Calu3 (cell line): ENCODE measurements around the gene ZFYVE28. TPM values are rescaled to one million over a fixed set of nuclear protein-coding genes. Genes with fewer than 3 reads are reported as not detected.

Experiments used
- BruUV-seq: library from RNA; stranded (reverse); fragments of 400-500 nt; replicated peaks from 2 replicates; lab custom pipeline; 2021; lab: Mats Ljungman, UMichigan
- CTCF ChIA-PET: fragments of 300-600 bp; sonication (Branson Sonifier 250); formaldehyde crosslinking; loops from one replicate; lab custom pipeline; 2022; ENCODE audit warnings: antibody characterized with exemption; lab: Charles Lee
- DNase-seq: peaks from one replicate; pipeline ENCODE4 v3.0.0; 2022
- H3K27ac Mint-ChIP-seq: one replicate; pipeline ENCODE4 v1.8.0; 2022; ENCODE audit warnings: mixed read lengths; ENCODE audit not compliant: unreplicated experiment
- H3K27me3 Mint-ChIP-seq: one replicate; pipeline ENCODE4 v1.8.0; 2022; ENCODE audit warnings: mixed read lengths; ENCODE audit not compliant: unreplicated experiment
- H3K36me3 Mint-ChIP-seq: one replicate; pipeline ENCODE4 v1.8.0; 2022; ENCODE audit warnings: mild to moderate bottlenecking, moderate library complexity, mixed read lengths; ENCODE audit not compliant: insufficient read depth, unreplicated experiment
- H3K4me1 Mint-ChIP-seq: one replicate; pipeline ENCODE4 v1.8.0; 2022; ENCODE audit warnings: mild to moderate bottlenecking, low read depth, mixed read lengths; ENCODE audit not compliant: unreplicated experiment
- H3K4me3 Mint-ChIP-seq: one replicate; pipeline ENCODE4 v1.8.0; 2022; ENCODE audit warnings: mild to moderate bottlenecking, low read depth, moderate library complexity, mixed read lengths; ENCODE audit not compliant: unreplicated experiment
- H3K9me3 Mint-ChIP-seq: one replicate; pipeline ENCODE4 v1.8.0; 2022; ENCODE audit warnings: low read depth, mixed read lengths; ENCODE audit not compliant: unreplicated experiment
- CTCF ChIP-seq: fragments of 200-600 bp; IDR thresholded peaks from one replicate; pipeline ENCODE4 v1.8.0; 2022; ENCODE audit warnings: antibody characterized with exemption; ENCODE audit not compliant: unreplicated experiment
- intact Hi-C: fragments of 100-400 bp; cut with micrococcal nuclease; formaldehyde crosslinking; loops from one replicate; pipeline ENCODE4 v1.10.0; 2022; ENCODE audit not compliant: unreplicated experiment
- total RNA-seq: library from RNA; stranded (reverse); gene quantifications from 2 replicates; pipeline ENCODE4 v1.2.3, GENCODE V29; 2022

The ZFYVE28 gene
- total RNA-seq, 1 experiment from 2014 or later: 1.2 TPM

GRCh38 chr4:2273221-2273620 is 145.2 kb downstream of the ZFYVE28 start:
- no TSS peak for BruUV-seq
- intact Hi-C loops: no loop called here
- H3K27ac Mint-ChIP-seq: no peak overlapping the region
- no peaks in the 10 kb centered on the region for H3K4me1 Mint-ChIP-seq
- TF ChIP-seq CTCF: no peak
- peaks cover 35% of the 10 kb centered on the region for H3K27me3 Mint-ChIP-seq
- H3K9me3 Mint-ChIP-seq: no peaks in the 10 kb centered on the region
- H3K36me3 Mint-ChIP-seq: no peaks in the 10 kb centered on the region
- CTCF ChIA-PET: no interaction called here
- no peak overlapping the region for H3K4me3 Mint-ChIP-seq
- no peak for DNase-seq

- no peak overlapping the region for H3K4me3 Mint-ChIP-seq
- no TSS peak for BruUV-seq
- intact Hi-C loops: no loop called here
- peaks cover 35% of the 10 kb centered on the region for H3K27me3 Mint-ChIP-seq
- H3K9me3 Mint-ChIP-seq: no peaks in the 10 kb centered on the region
- no peak for TF ChIP-seq CTCF
- DNase-seq: no peak
- H3K27ac Mint-ChIP-seq: no peak overlapping the region
- no peaks in the 10 kb centered on the region for H3K36me3 Mint-ChIP-seq
- CTCF ChIA-PET: no interaction called here
- H3K4me1 Mint-ChIP-seq: no peaks in the 10 kb centered on the region
Measured at GRCh38 chr4:2272828-2273120, 145.7 kb downstream of the ZFYVE28 start.

GRCh38 chr4:2272026-2272827 is 146.2 kb downstream of the ZFYVE28 start:
- H3K9me3 Mint-ChIP-seq: no peaks in the 10 kb centered on the region
- no peak for TF ChIP-seq CTCF
- H3K27ac Mint-ChIP-seq: no peak overlapping the region
- no peaks in the 10 kb centered on the region for H3K4me1 Mint-ChIP-seq
- BruUV-seq: no TSS peak
- intact Hi-C loops: no loop called here
- no peak overlapping the region for H3K4me3 Mint-ChIP-seq
- no peaks in the 10 kb centered on the region for H3K36me3 Mint-ChIP-seq
- DNase-seq: no peak
- CTCF ChIA-PET: no interaction called here
- peaks cover 35% of the 10 kb centered on the region for H3K27me3 Mint-ChIP-seq

- no peaks in the 10 kb centered on the region for H3K9me3 Mint-ChIP-seq
- H3K36me3 Mint-ChIP-seq: no peaks in the 10 kb centered on the region
- BruUV-seq: no TSS peak
- TF ChIP-seq CTCF: no peak
- no peaks in the 10 kb centered on the region for H3K4me1 Mint-ChIP-seq
- CTCF ChIA-PET: no interaction called here
- intact Hi-C loops: no loop called here
- DNase-seq: no peak
- no peak overlapping the region for H3K4me3 Mint-ChIP-seq
- no peak overlapping the region for H3K27ac Mint-ChIP-seq
- peaks cover 35% of the 10 kb centered on the region for H3K27me3 Mint-ChIP-seq
Measured at GRCh38 chr4:2271279-2272025, 147.0 kb downstream of the ZFYVE28 start.
